Lower lobe of right lung (tissue), 2 donors: ENCODE data around the gene SPATA21. TPM values are rescaled to one million over a fixed set of nuclear protein-coding genes. Genes with fewer than 3 reads are reported as not detected.

Source experiments
- ATAC-seq, 2 donors: fragments of 200-7000 bp; cut with Tn5 transposase; one replicate each; pipeline ENCODE4 v1.9.1; 2020 to 2022; ENCODE audit warnings: mild to moderate bottlenecking in 2 of 2, moderate library complexity in 2 of 2
- DNase-seq: peaks from one replicate; pipeline ENCODE4 v3.0.0-alpha.2; 2020
- H3K27ac ChIP-seq: fragments of 200-600 bp; one replicate; pipeline ENCODE4 v1.8.0; 2022
- H3K27me3 ChIP-seq: fragments of 200-600 bp; one replicate; pipeline ENCODE4 v1.8.0; 2022; ENCODE audit warnings: low read depth
- H3K36me3 ChIP-seq: fragments of 200-600 bp; one replicate; pipeline ENCODE4 v1.8.0; 2022; ENCODE audit warnings: mild to moderate bottlenecking
- H3K4me1 ChIP-seq: fragments of 200-600 bp; one replicate; pipeline ENCODE4 v1.8.0; 2022
- H3K4me3 ChIP-seq: fragments of 200-600 bp; one replicate; pipeline ENCODE4 v1.8.0; 2022; ENCODE audit warnings: mild to moderate bottlenecking
- H3K9me3 ChIP-seq: fragments of 200-600 bp; one replicate; pipeline ENCODE4 v1.8.0; 2022
- CTCF ChIP-seq: fragments of 200-600 bp; IDR thresholded peaks from one replicate; pipeline ENCODE4 v1.8.0; 2022; ENCODE audit warnings: antibody characterized with exemption, mild to moderate bottlenecking
- intact Hi-C: fragments of 100-400 bp; cut with DNase I; formaldehyde crosslinking; loops from one replicate; pipeline ENCODE4 v1.11.0; 2022
- total RNA-seq: library from RNA; stranded (reverse); fragmentation: NEBNext Ultra II Directional; extraction: Animal tissue kit (Norgen Biotek cat#: 25700); gene quantifications from one replicate; pipeline ENCODE4 v1.2.1, GENCODE V29; 2021
- donor health status: DM: no; HTN: yes; CAD: no; lungs with severe emphysema.

The SPATA21 gene
- total RNA-seq, 1 donor from 2014 or later = not detected

DNA sequence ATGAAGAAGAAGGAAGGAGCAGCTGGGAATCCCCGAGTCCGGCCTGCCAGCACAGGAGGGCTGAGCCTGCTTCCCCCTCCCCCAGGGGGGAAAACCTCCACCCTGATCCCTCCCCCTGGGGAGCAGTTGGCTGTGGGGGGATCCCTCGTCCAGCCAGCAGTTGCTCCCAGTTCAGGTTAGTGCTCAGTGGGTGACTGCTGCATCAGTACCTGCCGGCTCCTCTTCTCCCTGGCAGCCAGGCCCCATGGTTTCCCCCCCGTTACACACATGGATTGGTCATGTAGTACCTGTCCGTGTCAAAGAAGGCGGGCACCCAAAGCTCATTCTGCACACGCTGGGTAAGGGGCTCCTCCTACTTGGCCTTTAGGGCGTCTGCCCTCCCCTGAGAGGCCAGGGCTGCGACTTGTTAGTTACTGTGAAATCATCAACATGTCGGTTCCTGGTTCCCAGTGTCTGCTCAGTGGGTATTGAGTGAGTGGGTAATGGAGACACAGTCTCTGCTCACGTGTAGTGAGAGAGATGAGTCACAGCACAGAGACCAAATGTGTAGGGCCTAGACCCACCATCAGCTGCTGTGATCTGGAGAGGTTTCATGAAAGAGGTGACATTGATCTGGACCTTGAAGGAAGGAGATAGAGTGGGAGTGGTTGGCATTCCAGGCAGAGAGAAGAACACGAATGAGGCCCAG is 14.8 kb upstream of the SPATA21 start:
- Histone ChIP-seq H3K27me3 (no peaks in the 10 kb centered on the region), H3K36me3 (peaks cover 100% of the 10 kb centered on the region), H3K27ac (no peak overlapping the region), H3K4me3 (no peak overlapping the region), H3K9me3 (no peaks in the 10 kb centered on the region), H3K4me1 (no peaks in the 10 kb centered on the region)
- no peak for DNase-seq
- ATAC-seq = no peak
- no peak for TF ChIP-seq CTCF
- intact Hi-C loops = no loop called here

- no peak for TF ChIP-seq CTCF
- Histone ChIP-seq H3K36me3 (peaks cover 100% of the 10 kb centered on the region), H3K27ac (no peak overlapping the region), H3K4me3 (no peak overlapping the region), H3K27me3 (no peaks in the 10 kb centered on the region), H3K9me3 (no peaks in the 10 kb centered on the region), H3K4me1 (no peaks in the 10 kb centered on the region)
- ATAC-seq (no peak), DNase-seq (no peak)
- intact Hi-C loops = no loop called here
These were observed 13.7 kb upstream of the SPATA21 start for GRCh38 chr1:16450863-16451481.

- H3K27me3 ChIP-seq = no peaks in the 10 kb centered on the region
- no peak for DNase-seq
- no peak overlapping the region for H3K27ac ChIP-seq
- H3K4me1 ChIP-seq = peaks cover 5% of the 10 kb centered on the region
- H3K36me3 ChIP-seq = peaks cover 100% of the 10 kb centered on the region
- TF ChIP-seq CTCF = no peak
- no peak for ATAC-seq
- intact Hi-C loops = no loop called here
- H3K9me3 ChIP-seq = no peaks in the 10 kb centered on the region
- no peak overlapping the region for H3K4me3 ChIP-seq
These were observed 12.4 kb upstream of the SPATA21 start for GRCh38 chr1:16449666-16450065.

- H3K9me3 ChIP-seq = no peaks in the 10 kb centered on the region
- no peak for ATAC-seq
- intact Hi-C loops = no loop called here
- H3K4me1 ChIP-seq = peaks cover 11% of the 10 kb centered on the region
- no peaks in the 10 kb centered on the region for H3K27me3 ChIP-seq
- DNase-seq = no peak
- no peak overlapping the region for H3K27ac ChIP-seq
- no peak overlapping the region for H3K4me3 ChIP-seq
- no peak for TF ChIP-seq CTCF
- peaks cover 99% of the 10 kb centered on the region for H3K36me3 ChIP-seq
These were observed 11.8 kb upstream of the SPATA21 start for GRCh38 chr1:16449065-16449464.

DNA sequence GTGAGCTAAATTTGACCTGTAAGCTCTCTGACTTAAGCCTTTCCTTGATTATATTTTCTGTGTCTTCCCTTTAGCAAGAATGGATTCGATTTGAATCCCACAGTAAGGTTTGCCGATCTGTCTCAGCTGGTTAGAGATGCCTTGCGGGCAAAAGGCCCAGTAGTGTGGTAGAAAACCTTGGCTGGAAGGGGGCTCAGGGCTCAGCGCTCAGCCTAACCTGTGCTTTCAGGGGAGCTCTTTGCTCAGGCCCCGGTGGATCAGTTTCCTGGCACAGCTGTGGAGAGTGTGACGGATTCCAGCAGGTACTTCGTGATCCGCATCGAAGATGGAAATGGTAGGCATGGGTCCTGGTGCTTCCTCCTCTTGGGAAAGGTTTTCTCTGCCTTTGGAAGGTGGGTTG is 10.4 kb upstream of the SPATA21 start:
- no peak for TF ChIP-seq CTCF
- Histone ChIP-seq H3K27me3 (no peaks in the 10 kb centered on the region), H3K36me3 (peaks cover 99% of the 10 kb centered on the region), H3K27ac (no peak overlapping the region), H3K4me1 (peaks cover 25% of the 10 kb centered on the region), H3K9me3 (no peaks in the 10 kb centered on the region), H3K4me3 (no peak overlapping the region)
- intact Hi-C loops = no loop called here
- no peak for DNase-seq
- ATAC-seq = no peak
